ENCODE measurements around the gene ZNF746.

Gene ZNF746

DNA sequence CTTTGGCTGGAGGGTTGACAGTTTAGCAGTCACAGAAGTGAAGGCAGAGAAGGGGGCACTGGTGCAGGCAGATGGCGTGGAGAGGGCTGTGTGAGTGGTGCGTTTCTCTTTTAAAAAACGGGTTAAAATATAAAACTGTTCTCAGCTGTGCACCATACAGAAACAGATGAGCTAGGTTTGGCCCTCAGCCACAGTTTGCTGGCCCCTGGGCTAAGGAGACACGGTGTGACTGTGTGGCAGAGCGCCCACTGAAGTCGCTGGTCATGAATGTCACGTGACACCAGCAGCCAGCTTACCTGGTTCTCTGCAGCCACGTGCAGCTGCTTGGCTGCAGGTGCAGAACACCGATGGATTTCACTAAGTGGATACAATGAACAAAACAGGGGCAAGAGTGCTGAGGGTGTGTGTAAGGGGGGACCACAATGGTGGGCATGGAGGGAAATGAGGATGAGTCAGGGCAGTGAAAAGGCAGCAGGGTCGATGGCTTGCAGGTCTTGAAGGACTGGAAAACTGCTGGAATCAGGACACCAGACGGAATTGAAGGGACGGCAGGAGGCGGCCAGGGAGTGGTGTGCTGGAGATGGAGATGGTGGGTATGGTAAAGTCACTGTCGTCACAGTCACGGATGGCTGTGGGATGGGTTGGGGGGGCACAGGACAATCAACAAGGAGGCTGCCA lies 7.4 kb downstream of the ZNF746 start:
- ATAC-seq = no peak
- DNase-seq = no peak

DNA sequence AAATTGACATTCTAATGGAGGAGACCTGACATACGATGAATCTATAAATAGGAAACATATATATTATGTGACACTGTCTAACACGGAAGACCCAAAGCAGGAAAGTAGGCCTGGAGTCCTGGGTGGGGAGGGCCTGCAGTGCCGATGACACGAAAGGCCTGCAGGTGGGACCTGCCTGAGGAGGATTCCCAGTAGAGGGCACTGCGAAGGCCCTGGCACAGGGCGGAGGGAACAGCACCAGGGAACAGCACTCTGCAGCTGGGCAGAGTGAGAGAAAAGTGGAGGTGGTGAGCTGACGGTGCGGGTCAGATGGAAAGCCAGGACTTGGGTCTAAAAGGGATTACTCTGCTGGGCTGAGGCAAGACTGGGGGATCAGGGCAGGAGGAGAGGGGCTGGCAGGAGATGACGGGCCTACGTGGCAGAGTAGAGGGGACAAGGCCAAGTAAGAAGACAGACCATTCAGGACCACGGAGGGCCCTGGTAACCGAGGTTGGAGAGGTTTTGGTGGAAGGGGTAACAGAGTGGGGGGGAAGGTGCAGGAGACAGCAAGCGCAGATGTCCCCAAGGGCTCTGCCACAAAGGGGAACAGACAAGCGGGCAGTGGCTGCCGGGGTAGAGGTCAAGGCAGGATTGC lies 8.1 kb downstream of the ZNF746 start:
- DNase-seq = no peak
- ATAC-seq = no peak

DNA sequence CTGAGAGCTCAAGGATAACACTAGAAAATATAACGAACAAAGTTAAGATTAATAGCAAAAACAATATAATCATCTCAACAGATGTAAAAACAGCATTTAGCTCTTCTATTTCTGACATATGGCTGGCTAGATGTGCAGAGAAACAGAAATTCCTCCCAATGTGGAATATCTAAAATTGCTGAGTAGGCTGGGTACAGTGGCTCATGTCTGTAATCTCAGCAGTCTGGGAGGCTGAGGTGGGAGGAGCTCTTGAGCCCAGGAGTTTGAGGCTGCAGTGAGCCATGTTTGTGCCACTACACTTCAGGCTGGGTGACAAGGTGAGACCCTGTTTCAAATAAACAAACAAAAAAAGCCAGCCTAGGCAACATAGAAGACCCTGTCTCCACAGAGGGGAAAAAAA lies 18.0 kb downstream of the ZNF746 start:
- no peak for ATAC-seq

DNA sequence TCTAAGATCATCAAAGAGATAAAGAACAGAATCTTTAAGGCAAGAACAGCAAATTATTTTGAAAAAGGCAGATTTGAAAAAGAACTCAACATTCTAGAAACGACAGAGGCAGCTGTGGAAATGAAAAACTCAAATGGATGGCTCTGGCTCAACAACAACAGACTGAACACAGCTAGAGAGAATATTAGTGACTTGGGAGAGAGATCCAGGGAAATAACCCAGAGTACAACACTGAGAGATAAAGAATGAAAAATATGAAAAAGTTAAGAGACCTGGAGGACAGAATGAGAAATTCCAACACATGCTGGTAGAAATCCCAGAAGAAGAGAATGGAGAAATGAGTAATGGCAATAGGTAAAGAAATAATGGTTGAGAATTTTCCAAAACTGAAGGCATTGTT lies 18.9 kb downstream of the ZNF746 start:
- DNase-seq (no peak), ATAC-seq (no peak)

More for the DNA sequence above, 18.0 kb downstream of the ZNF746 start:
- no peak for DNase-seq

DNA sequence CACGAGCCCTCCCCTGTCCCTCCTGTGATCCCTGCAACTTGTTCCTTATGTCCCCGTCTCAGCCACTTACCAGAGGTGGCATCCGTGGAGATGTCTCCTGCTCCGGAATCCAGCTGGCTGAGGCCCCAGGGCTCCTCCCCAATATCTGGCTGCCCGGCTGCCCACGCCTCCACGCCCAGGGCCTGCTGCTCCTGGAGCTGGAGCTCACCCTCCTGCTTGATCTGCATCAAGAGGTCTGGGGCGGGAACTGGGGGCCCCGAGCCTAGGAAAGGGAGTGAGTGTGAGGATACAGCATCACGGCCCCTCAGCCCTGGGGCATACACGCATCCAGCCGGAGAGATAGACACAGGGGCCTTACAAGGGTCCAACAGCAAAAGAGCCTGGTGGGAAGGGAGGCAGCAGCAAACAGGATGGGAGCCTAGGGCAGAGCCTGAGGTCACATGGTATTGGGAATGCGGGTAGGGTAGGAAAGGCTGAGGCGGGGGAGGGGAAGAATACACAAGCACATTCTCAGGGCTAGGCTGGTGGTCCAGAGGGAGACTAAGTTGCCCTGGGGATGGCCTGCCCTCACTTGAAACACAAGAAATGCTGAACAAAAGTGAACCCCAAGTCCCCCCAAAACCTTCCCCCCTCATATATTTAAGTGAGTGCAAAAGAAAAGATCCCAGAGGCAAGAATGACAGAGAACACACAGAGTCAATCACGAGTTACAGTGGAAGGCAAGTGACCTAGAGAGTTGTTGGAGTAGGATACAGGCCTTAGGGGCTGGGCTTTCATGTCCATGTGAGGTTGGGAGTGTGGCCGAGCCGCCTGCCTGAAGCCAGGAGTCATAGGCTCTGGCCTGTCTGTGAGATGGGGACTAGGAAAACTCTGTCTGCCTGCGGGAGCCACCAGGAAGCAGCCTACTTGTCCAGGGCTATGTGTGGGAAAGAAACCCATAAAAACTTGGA lies 19.8 kb downstream of the ZNF746 start:
- no peak for DNase-seq
- ATAC-seq = no peak

DNA sequence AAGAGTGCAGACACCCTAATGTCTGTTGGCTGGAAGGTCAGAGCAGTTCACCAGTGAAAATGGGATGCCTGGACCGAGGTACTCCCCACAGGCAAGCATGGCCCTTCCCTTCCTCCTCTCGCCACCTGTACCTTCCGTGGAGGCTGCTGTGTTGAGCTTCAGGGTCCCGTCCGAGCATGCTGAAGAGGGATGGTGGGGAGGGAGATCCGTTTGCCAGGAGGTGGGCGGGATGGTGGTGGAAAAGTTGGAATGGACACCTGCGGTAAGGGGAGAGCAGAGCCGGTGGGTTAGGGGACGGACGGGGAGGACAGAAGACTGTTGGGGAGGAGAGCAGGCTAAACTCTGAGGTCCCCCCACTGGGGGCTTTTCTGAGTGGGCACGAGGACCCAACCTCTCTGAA lies 20.8 kb downstream of the ZNF746 start:
- DNase-seq (no peak), ATAC-seq (no peak)

DNA sequence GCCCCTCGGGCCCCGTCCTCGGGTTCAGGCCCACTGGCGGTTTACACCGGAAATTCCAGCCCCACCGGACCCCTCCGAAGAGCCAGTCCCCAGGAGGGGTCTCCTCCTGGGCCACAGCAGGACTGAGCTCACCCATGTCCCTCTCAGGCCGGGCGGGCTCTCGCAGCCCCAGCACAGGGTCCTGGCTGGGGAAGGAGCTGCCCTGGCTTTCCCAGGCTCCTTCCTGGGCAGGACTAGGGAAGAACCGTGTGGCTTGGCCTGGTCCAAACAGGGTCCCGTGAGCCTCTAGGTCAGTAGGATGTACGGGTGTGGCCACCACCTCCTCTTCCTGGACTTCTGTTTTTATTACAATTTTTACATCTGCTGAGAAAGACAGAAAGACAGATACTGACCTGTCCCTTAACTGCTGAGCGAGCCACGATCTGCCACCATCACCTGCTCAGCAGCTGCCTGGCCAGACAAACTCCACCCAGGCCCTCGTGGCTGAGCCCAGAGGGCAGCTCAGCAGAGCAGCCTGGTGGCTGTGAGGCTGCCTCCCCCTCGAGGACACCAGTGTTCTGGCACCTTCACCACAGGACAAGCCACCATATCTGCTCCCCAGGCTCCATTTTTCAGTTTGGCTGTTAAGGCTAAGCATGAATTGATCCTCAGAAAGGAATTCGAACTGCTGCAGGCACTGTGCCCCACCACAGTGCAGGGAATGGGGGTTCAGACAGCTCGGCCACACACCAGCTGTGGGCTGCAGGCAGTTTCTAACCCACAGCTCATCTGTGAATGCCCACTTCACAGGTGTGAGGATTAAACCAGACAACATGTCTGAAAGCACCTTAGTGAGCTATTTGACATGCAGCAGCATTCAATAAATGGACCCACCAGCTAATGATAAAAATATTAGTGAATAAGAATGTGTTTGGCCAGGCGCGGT lies 22.2 kb downstream of the ZNF746 start:
- no peak for DNase-seq
- ATAC-seq = no peak

DNA sequence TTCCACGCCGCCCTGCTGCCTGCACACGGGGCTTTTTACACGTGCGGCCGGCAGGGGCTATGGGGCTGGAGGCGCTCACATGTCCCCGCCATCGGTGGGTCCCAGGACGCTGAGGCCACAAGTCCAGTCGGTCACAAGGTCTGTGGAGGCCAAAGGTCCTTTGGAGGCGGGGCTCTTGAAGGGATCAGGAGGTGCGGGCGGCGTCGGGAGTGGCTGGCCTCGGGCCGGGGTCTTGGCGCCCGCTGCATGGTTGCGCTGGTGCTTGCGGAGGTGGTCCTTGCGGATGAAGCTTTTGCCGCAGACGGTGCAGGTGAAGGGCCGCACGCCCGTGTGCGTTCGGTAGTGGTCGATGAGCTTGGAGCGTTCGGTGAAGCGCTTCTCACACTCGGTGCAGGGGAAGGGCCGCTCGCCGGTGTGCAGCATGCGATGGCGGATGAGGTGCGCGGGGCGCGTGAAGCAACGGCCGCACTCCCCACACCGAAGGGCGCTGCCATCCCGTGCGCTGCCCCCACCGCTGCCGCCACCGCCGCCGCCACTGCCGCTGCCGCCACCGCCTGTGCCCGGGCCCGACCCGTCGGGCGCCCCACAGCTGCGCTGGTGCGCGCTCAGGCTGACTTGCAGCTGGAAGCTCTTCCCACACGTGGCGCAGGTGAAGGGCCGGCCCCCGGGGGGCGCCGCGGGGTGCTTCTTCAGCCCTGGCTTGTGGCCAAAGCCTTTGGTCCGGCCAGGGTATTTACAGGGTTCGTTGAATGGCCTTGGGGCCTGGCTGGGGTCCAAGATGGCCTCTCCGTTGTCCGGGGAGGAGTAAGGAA lies 23.1 kb downstream of the ZNF746 start:
- DNase-seq (no peak), ATAC-seq (no peak)

DNA sequence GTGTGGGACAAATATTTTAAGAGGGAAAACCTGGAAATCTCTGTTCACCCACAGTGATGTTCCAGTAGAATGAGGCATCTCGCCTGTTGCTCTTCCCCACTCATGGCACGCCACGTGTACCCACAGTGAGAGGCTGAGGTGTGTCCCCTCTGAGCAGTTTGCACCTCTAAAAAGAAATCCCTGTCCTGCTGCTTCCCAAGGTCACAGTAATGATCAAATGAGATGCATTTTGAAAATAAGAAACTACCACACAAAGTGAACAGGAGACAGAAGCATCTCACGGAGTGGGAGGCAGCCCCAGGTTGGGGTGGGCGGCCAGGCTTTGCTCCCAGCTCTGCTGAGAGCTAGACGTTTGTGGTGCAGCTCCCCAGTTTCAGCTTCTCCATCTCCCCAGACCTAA lies 24.4 kb downstream of the ZNF746 start:
- ATAC-seq = no peak
- DNase-seq = no peak

DNA sequence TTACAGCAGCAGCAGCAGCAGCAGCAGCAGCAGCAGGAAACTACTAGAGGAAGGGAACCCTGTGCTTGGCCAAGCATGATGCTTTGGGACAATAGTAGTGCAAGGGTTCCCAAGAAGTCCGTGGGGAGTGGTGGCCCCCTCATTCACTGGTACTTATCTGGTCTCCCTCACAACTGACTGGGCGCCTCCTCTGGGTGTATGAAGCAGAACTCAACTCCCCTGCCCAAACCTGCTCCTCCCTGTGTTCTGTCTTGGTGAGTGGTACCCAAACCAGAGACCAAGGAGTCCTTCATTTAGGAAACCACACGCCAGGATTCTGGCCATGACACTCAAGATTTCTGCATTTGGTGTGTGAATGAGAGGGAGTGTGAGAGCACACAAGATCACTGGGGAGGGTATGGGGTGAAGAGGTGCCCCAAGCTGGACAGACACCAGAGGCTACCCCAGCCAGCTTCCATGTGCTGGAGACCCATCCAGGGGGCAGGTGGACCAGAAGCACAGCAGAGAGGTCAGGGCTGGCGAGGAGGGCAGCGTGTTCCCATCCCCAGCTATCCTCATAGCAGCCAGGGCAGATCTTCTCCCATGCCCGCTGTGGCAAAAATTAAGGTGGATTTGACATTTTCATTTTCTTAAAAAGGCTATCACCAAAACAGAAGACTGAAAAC lies 26.2 kb downstream of the ZNF746 start:
- ATAC-seq (no peak), DNase-seq (no peak)

DNA sequence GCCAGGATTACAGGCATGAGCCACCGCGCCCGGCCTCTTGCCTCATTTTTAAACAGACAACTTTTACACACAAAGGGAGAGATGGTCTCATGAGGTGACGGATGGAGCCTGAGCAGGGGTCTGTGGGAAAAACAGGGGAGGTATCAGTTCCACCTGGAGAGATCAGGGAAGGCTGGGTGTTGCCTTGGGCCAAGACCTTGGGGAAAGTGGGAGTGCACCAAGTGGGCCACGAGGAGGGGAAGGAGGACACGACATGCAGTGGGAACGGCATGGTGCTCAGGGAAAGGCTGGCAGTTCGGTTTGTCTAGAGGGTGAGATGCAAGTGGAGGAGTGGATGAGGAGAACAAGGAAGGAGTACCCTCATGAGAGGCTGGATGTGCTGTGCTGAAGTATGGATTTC lies 27.8 kb downstream of the ZNF746 start:
- ATAC-seq (no peak), DNase-seq (no peak)

DNA sequence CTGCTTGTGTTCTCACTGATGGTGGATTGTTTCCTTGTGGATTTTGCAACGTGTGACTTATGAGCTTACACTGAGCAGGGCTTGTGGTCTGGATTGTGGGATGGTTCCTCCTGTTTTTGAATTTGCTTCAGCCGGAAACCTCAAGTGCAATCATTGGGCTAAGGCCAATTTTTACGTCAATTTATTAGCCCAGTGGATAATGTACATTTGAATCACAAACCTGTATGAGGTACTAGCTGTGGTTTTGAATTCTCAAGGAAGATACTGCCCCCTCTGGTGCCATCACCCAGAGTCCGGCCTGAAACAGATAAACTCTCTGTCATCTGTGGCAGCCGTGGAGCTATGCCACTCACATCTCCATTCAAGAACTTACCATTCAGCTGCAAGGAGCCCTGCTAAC lies 29.4 kb downstream of the ZNF746 start:
- no peak for DNase-seq
- ATAC-seq = no peak

DNA sequence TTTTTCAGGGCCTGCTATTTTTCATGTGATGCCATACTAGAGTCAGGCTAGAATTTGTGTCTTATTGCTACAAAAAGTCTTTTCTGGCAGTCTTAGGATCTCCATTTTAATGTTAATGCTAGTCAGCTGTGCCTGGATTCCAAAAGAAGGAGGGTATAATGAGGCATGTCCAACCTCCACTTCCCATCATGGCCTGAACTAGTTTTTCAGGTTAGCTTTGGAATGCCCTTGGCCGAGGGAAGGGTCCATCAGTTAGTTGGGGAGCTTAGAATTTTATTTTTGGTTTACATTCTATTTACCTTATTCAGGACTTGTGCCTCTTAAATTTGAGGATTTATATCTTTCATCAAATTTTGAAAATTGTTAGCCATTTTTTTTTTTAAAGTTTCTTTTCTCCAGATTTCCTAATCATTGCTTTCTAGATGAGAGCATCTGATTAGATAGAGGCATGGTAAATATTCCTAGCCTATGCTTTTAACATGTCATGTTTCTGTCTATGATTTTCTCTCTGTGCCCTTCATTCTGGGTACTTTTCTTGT lies 30.2 kb downstream of the ZNF746 start:
- no peak for ATAC-seq
- no peak for DNase-seq

DNA sequence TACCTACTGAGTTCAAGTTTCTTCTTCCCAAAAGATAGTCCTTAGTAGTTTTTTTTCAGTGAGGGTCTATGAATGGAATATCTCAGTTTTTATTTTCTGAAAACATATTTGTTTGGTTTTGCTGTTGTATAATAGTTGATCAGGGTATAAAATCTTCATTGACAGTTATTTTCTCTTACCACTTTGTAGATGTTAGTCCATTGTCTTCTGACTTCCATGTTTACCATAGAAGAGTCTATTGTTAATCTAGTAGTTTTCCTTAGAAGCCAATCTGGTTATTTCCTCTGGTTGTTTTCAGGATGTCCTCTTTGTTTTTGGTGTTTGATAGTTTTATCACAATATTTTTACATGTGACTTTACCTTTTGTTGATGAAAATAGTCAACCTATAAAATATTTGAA lies 31.2 kb downstream of the ZNF746 start:
- no peak for DNase-seq

DNA sequence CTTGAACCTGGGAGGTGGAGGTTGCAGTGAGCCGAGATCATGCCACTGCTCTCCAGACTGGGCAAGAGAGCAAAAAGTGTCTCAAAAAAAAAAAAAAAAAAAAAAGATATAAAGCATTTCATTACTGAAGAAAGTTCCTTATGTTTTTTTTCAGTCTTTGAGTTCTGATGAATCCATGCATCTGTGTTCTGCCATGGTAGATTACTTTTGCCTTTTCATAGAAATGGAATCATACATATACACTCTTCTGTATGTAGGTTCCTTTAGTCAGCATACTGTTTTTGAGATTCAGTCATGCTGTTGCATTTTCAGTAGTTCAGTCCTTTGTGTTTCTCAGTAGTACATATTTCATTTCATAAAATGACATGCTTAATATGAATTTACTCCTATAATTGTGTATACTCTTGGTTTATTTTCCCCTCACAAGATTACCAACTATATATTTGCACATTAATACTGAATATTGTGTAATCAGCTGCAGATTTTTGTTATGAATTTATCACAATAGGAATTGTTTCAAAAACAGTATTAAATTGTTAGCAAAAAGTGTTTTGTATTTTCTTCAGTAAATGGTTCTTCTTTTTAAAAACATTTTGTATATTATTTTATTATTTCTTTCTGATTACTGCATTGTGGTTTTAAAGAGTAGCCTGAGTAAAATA lies 34.0 kb downstream of the ZNF746 start:
- ATAC-seq = no peak
- no peak for DNase-seq

More for the DNA sequence above, 31.2 kb downstream of the ZNF746 start:
- no peak for ATAC-seq

DNA sequence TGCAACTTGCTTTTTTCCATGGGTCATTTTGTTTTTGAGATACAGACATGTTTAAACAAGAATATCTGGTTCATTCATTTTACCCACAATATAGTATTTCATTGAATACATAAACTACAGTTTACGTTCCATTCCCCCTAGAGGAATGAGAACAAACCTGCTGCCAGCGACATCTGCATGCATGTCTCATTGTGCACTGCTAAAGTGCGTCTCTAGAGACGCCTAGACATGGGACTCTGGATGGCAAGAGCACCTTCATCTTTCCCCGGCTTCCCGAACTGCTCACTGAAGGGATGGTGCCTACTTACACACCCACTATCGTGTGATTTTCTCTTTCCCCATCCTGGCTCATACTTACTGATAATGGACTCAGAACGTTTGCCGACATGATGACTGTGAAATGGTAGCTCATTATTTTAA lies 35.5 kb downstream of the ZNF746 start:
- DNase-seq (no peak), ATAC-seq (no peak)

DNA sequence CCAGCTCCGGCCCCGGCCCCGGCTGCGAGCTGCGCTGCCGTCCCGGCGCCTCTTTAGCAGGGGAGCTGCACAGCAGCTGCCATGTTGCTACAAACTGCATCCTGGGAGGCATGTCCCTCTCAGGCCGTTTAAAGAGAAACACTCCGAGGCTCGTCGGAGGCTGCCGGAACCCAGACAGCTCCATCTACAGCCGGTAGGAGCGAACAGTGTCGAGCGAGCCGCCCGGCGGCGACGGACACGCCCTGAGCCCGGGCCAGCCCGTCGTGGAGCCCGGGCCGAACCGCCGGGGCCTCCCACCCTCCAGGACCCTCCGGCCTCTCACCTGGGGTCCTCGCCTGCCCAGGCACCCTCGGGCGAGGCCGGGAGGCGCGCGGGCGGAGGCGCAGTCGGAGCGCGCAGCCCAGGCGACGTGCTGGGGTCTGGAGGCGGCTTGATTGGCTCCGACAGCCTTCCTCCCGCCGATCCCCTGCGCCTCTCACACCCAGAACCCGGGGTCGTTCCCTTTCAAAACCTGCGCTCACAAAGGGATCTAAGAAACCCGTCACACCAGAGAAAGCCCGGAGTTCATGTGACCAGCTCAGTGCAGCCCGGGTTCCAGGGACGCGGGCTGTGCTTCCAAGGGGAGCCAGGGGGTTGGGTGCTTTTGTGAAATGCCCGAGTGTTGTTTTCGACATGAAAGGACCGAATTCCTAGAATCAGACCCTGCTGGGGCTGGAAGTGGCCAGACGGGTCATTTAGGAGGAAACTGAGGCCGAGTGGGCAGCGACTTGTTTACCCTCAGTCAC lies 36.9 kb downstream of the ZNF746 start, which contains the start of gene ZNF777:
TSS of gene ZNF777 (minus strand) at position 570 of the 785 bp plus-strand sequence. CDS start 5,040 bp downstream, outside the sequence.
- DNase-seq (peak; percentile 77), ATAC-seq (peak; percentile 98)

Measured in stimulated activated naive CD8-positive, alpha-beta T cell treated with anti-CD3 and anti-CD28 coated beads, Interleukin-15, Interleukin-2, amounts not matched to agents 100 U/mL and 50 U/mL, for 24 hours (primary cell).